K562 (cell line): Measurements from ENCODE around the gene NEDD4L. TPM values are rescaled to one million over a fixed set of nuclear protein-coding genes. Genes with fewer than 3 reads are reported as not detected.
A peak's percentile ranks its signal among the peaks of the same experiment; 100 is the strongest.

Experiments used
- ATAC-seq: fragments of 200-7000 bp; cut with Tn5 transposase; 3 replicates; pipeline ENCODE4 v1.9.1; 2020; ENCODE audit warnings: moderate library complexity
- BruUV-seq: library from RNA; stranded (reverse); fragments of 400-500 nt; replicated peaks from 2 replicates; lab custom pipeline; 2021; lab: Mats Ljungman, UMichigan
- CTCF ChIA-PET: fragments of 300-600 bp; formaldehyde crosslinking; extraction: SDS; loops from one replicate; lab custom pipeline; 2021; ENCODE audit warnings: low intra/inter-chr PET ratio; lab: Yijun Ruan, JAX
- POLR2A ChIA-PET: fragments of 300-600, 350-650 bp; sonication (Branson Sonifier 250); formaldehyde crosslinking; extraction: SDS; loops from one replicate; lab custom pipeline; 2021; ENCODE audit warnings: antibody characterized with exemption, inconsistent platforms; lab: Yijun Ruan, JAX
- DNase-seq, 4 experiments: peaks; one replicate each; pipeline versions ENCODE4 v3.0.0 to v3.0.0-alpha.2; 2011 to 2018; ENCODE audit warnings: low spot score in 3 of 4, mixed read lengths in 3 of 4; ENCODE audit errors: extremely low read depth in 1 of 4
- FAIRE-seq: peaks from 2 replicates; lab custom pipeline; 2011; peaks lifted over from hg19 to GRCh38; lab: Jason Lieb, UNC
- H2AFZ ChIP-seq: 2 replicates; pipeline ENCODE4 v1.6.0; 2011; ENCODE audit warnings: low read depth, low read length, control low read depth, inconsistent platforms
- H3K27ac ChIP-seq: fragments of 200-600 bp; 3 replicates; pipeline ENCODE4 v1.8.0; 2011; ENCODE audit warnings: low read depth, mild to moderate bottlenecking, control low read depth, inconsistent platforms, low read length, moderate library complexity, mixed read lengths; ENCODE audit errors: extremely low read depth
- H3K27me3 ChIP-seq, 2 experiments: fragments of 300-600 bp in 1 of 2; 2 replicates in 1 of 2; 3 replicates in 1 of 2; pipeline versions ENCODE4 v1.6.0 to v1.8.0; 2011; ENCODE audit warnings: inconsistent platforms in 2 of 2, low read length in 2 of 2, mild to moderate bottlenecking in 1 of 2, mixed read lengths in 1 of 2, moderate library complexity in 1 of 2; ENCODE audit not compliant: control insufficient read depth in 2 of 2, insufficient read depth in 2 of 2
- H3K36me3 ChIP-seq: fragments of 300-600 bp; 3 replicates; pipeline ENCODE4 v1.8.0; 2011; ENCODE audit warnings: mild to moderate bottlenecking, low read length, inconsistent platforms; ENCODE audit not compliant: control insufficient read depth, insufficient read depth
- H3K4me1 ChIP-seq, 2 experiments: fragments of 200-600 bp in 1 of 2; replicated peaks in 1 of 2; 2 replicates in 1 of 2; 3 replicates in 1 of 2; pipeline versions ENCODE4 v1.5.1 to v1.8.0; 2011; ENCODE audit warnings: inconsistent platforms in 2 of 2, low read length in 2 of 2, mild to moderate bottlenecking in 1 of 2, mixed read lengths in 1 of 2, moderate library complexity in 1 of 2; ENCODE audit not compliant: control insufficient read depth in 2 of 2, insufficient read depth in 2 of 2
- H3K4me2 ChIP-seq: 2 replicates; pipeline ENCODE4 v1.6.1; 2011; ENCODE audit warnings: low read length, control low read depth, inconsistent platforms, mixed read lengths; ENCODE audit not compliant: insufficient read depth
- H3K4me3 ChIP-seq: fragments of 200-600 bp; sonication (generic), shearing (Covaris generic); 2 replicates; pipeline ENCODE4 v1.5.1; 2016; ENCODE audit warnings: control low read depth, inconsistent platforms
- H3K79me2 ChIP-seq: fragments of 200-600 bp; 3 replicates; pipeline ENCODE4 v1.8.0; 2011; ENCODE audit warnings: low read length, inconsistent platforms; ENCODE audit not compliant: control insufficient read depth, insufficient read depth
- H3K9ac ChIP-seq, 2 experiments: 2 replicates each; pipeline versions ENCODE4 v1.6.0 to v1.6.1; 2011; ENCODE audit warnings: low read depth in 2 of 2, low read length in 2 of 2, control low read depth in 1 of 2, inconsistent platforms in 1 of 2, mild to moderate bottlenecking in 1 of 2, mixed read lengths in 1 of 2; ENCODE audit not compliant: insufficient read depth in 1 of 2
- H3K9me1 ChIP-seq: one replicate; pipeline ENCODE4 v1.6.0; 2011; ENCODE audit warnings: inconsistent platforms, mild to moderate bottlenecking, low read length, moderate library complexity; ENCODE audit not compliant: control insufficient read depth, insufficient read depth
- H3K9me3 ChIP-seq: replicated peaks from 2 replicates; pipeline ENCODE4 v1.5.1; 2011; ENCODE audit warnings: low read depth, low read length, inconsistent platforms; ENCODE audit not compliant: control insufficient read depth, insufficient read depth
- H4K20me1 ChIP-seq: replicated peaks from 2 replicates; pipeline ENCODE4 v1.6.1; 2011; ENCODE audit warnings: low read length, inconsistent platforms, mixed read lengths; ENCODE audit not compliant: control insufficient read depth, insufficient read depth
- BDP1 ChIP-seq: IDR thresholded peaks from 3 replicates; pipeline ENCODE4 v1.6.1; 2011; ENCODE audit not compliant: insufficient read length, insufficient read depth
- C11orf30 ChIP-seq: fragments of 450-650 bp; IDR thresholded peaks from 2 replicates; pipeline ENCODE4 v1.6.1; 2016; ENCODE audit warnings: low read depth, mild to moderate bottlenecking
- EP300 ChIP-seq: IDR thresholded peaks from 2 replicates; pipeline ENCODE4 v1.6.1; 2012; ENCODE audit warnings: low read length, improper control_type of control experiment
- HMG20A ChIP-seq: fragments of 450-650 bp; formaldehyde crosslinking; conservative IDR thresholded peaks from 2 replicates; pipeline ENCODE4 v1.4.0; 2020; ENCODE audit warnings: mild to moderate bottlenecking, mixed read lengths
- MAFF ChIP-seq: IDR thresholded peaks from 2 replicates; pipeline ENCODE4 v1.6.1; 2012; ENCODE audit warnings: low read length, improper control_type of control experiment
- MAFG ChIP-seq: fragments of 450-650 bp; conservative IDR thresholded peaks from 2 replicates; pipeline ENCODE4 v1.6.1; 2016; ENCODE audit warnings: missing genetic modification characterization, missing compliant biosample characterization
- MAFK ChIP-seq: IDR thresholded peaks from 2 replicates; pipeline ENCODE4 v1.6.1; 2011; ENCODE audit warnings: low read length, improper control_type of control experiment
- NFE2 ChIP-seq: IDR thresholded peaks from 2 replicates; pipeline ENCODE4 v1.6.1; 2014; ENCODE audit warnings: antibody characterized with exemption, low read depth
- NFRKB ChIP-seq: fragments of 450-650 bp; IDR thresholded peaks from 2 replicates; pipeline ENCODE4 v1.6.1; 2016; ENCODE audit warnings: low read depth
- PURB ChIP-seq: sonication (generic); formaldehyde crosslinking; IDR thresholded peaks from 2 replicates; pipeline ENCODE4 v1.9.0; 2021; ENCODE audit warnings: low read depth, mild to moderate bottlenecking, missing genetic modification reagents
- SPI1 ChIP-seq: IDR thresholded peaks from 2 replicates; pipeline ENCODE4 v1.6.1; 2011; ENCODE audit warnings: low read depth, low read length, control low read depth, borderline replicate concordance
- TRIM24 ChIP-seq, 2 experiments: fragments of 450-650 bp; IDR thresholded peaks; 2 replicates each; pipeline ENCODE4 v1.6.1; 2016
- YY1 ChIP-seq, 3 experiments: IDR thresholded peaks; 2 replicates each; pipeline ENCODE4 v1.6.1; 2011; ENCODE audit warnings: low read length in 2 of 3, mild to moderate bottlenecking in 2 of 3, moderate library complexity in 2 of 3, borderline replicate concordance in 1 of 3, control low read depth in 1 of 3, low read depth in 1 of 3; ENCODE audit not compliant: insufficient read depth in 3 of 3, insufficient replicate concordance in 2 of 3, control insufficient read depth in 1 of 3, insufficient read length in 1 of 3; ENCODE audit errors: extremely low read depth in 1 of 3
- ZNF316 ChIP-seq: fragments of 450-650 bp; IDR thresholded peaks from 2 replicates; pipeline ENCODE4 v1.6.1; 2016
- WGBS: fragments of 100-300 bp; shearing (Covaris generic); methylation state at CpG from one replicate; pipeline ENCODE4 v1.1.6; 2016; ENCODE audit warnings: low coverage, mixed read lengths; ENCODE audit not compliant: insufficient coverage; ENCODE audit errors: missing lambda C conversion rate; 5-methylcytosine and 5-hydroxymethylcytosine counted together
- in situ Hi-C: fragments of 300-500 bp; cut with MboI; formaldehyde crosslinking; loops from 4 replicates; pipeline ENCODE4 v1.15.0; 2018; ENCODE audit warnings: inconsistent platforms, mixed read lengths
- intact Hi-C: fragments of 100-400 bp; cut with micrococcal nuclease; formaldehyde crosslinking; loops from 2 replicates; pipeline ENCODE4 v1.14.2; 2022
- polyA plus RNA-seq, 8 experiments: library from polyadenylated mRNA; depleted of rRNA in 4 of 8; stranded (reverse) in 5 of 8; unstranded in 3 of 8; fragments of >200 nt; fragmentation: Nextera tagmentation in 2 of 8; fragmentation: Illumina TruSeq in 1 of 8; extraction: Ambion mirVana in 2 of 8; extraction: Trizol in 1 of 8; gene quantifications; 2 replicates each; pipeline versions ENCODE4 v1.2.1 to v1.2.3, GENCODE V29; 2011 to 2014; ENCODE audit warnings: inconsistent platforms in 1 of 8, missing spikeins in 1 of 8
- total RNA-seq, 7 experiments: library from RNA; depleted of rRNA in 6 of 7; stranded (reverse); fragments of >200 nt in 6 of 7; fragmentation: Illumina TruSeq in 2 of 7; extraction: Trizol in 2 of 7; gene quantifications; 2 replicates each; pipeline versions ENCODE4 v1.2.1 to v1.2.3, GENCODE V29; 2011 to 2021; ENCODE audit warnings: low replicate concordance in 1 of 7
- TF ChIP-seq, protein P1 (sequence below): sonication (generic); IDR thresholded peaks from 2 replicates; pipeline ENCODE4 v1.6.1; 2016
- TF ChIP-seq, protein P2 (sequence below), 2 experiments: fragments of 450-650 bp; conservative IDR thresholded peaks; 2 replicates each; pipeline ENCODE4 v1.6.1; 2017; ENCODE audit warnings: mild to moderate bottlenecking in 2 of 2, moderate library complexity in 2 of 2
- TF ChIP-seq, protein P3 (sequence below): fragments of 450-650 bp; IDR thresholded peaks from 2 replicates; pipeline ENCODE4 v1.6.1; 2017; ENCODE audit warnings: antibody characterized with exemption, mild to moderate bottlenecking

The NEDD4L gene
- total and polyA plus RNA-seq, 9 of the 15 experiments (the other 6 are each of a cell fraction or from before 2014, with no cell fraction given): 8.1 to 33.4 (median 19.9) TPM

DNA sequence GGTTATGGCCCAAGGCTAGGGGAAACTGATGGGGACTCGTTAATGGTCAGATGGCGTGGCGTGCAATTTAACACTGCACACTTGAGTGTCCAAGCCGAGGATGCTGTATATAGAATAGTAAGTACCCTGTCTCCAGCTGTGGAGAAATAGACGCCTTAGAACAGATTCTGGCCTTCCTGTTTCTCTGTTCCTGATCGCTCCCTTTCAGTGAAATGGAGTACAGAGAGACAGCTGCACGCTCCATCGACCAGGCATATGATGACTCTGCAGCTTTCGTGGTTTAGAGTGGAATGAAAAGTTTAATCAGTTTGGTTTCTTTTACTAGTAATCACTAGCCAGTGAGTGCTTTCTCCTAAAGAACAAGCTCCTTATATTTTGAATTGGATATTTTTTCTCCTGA, 213.4 kb downstream of the NEDD4L start:
- Histone ChIP-seq H3K36me3 (peaks cover 6% of the 10 kb centered on the region; the same call in 2 of the 3 replicates), H3K27ac (peak overlapping the region; percentile 71), H3K27me3 (no peaks in the 10 kb centered on the region), H3K9me3 (peaks cover 8% of the 10 kb centered on the region), H3K9me1 (no peaks in the 10 kb centered on the region), H3K4me2 (peak overlapping the region; percentile 39; the same call in 1 of the 2 replicates), H3K79me2 (peaks cover 9% of the 10 kb centered on the region; the same call in 1 of the 3 replicates), H4K20me1 (no peaks in the 10 kb centered on the region), H3K4me1 (peaks cover 0 to 22% of the 10 kb centered on the region in 2 experiments; a peak in 3 of 5 replicates), H2AFZ (peak overlapping the region; percentile 38; the same call in 1 of the 2 replicates), H3K4me3 (no peak overlapping the region), H3K9ac (peak overlapping the region in 1 of 2 experiments; percentile 72; a peak in 1 of 4 replicates)
- TF ChIP-seq NFE2 (peak; percentile 84), MAFF (peak; percentile 66; the same call in 1 of the 2 replicates), YY1 (IDR thresholded peaks at IDR 0.05; ENCODE audit: borderline replicate concordance in 1 of 3, control insufficient read depth in 1 of 3, extremely low read depth in 1 of 3, insufficient read depth in 3 of 3, insufficient read length in 1 of 3, insufficient replicate concordance in 2 of 3, low read depth in 1 of 3, low read length in 2 of 3) (peak in 1 of 3 experiments; percentile 44), TRIM24 (IDR thresholded peaks at IDR 0.05) (no peak), ZNF316 (peak; percentile 95), EP300 (no peak), SPI1 (peak; percentile 29; the same call in 1 of the 2 replicates), NFRKB (no peak), MAFG (tag) (peak; percentile 78), BDP1 (no peak), HMG20A (no peak), PURB (no peak), C11orf30 (peak; percentile 91), MAFK (peak; percentile 67; the same call in 1 of the 2 replicates)
- TF ChIP-seq, protein P1, sequence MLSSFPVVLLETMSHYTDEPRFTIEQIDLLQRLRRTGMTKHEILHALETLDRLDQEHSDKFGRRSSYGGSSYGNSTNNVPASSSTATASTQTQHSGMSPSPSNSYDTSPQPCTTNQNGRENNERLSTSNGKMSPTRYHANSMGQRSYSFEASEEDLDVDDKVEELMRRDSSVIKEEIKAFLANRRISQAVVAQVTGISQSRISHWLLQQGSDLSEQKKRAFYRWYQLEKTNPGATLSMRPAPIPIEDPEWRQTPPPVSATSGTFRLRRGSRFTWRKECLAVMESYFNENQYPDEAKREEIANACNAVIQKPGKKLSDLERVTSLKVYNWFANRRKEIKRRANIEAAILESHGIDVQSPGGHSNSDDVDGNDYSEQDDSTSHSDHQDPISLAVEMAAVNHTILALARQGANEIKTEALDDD: peak; percentile 80
- TF ChIP-seq, protein P2, sequence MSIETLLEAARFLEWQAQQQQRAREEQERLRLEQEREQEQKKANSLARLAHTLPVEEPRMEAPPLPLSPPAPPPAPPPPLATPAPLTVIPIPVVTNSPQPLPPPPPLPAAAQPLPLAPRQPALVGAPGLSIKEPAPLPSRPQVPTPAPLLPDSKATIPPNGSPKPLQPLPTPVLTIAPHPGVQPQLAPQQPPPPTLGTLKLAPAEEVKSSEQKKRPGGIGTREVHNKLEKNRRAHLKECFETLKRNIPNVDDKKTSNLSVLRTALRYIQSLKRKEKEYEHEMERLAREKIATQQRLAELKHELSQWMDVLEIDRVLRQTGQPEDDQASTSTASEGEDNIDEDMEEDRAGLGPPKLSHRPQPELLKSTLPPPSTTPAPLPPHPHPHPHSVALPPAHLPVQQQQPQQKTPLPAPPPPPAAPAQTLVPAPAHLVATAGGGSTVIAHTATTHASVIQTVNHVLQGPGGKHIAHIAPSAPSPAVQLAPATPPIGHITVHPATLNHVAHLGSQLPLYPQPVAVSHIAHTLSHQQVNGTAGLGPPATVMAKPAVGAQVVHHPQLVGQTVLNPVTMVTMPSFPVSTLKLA (conservative IDR thresholded peaks at IDR 0.05): 0 out of 4 replicates have a peak, but pooled peaks of 1 of the 2 experiments have one; percentile 11
- TF ChIP-seq, protein P3, sequence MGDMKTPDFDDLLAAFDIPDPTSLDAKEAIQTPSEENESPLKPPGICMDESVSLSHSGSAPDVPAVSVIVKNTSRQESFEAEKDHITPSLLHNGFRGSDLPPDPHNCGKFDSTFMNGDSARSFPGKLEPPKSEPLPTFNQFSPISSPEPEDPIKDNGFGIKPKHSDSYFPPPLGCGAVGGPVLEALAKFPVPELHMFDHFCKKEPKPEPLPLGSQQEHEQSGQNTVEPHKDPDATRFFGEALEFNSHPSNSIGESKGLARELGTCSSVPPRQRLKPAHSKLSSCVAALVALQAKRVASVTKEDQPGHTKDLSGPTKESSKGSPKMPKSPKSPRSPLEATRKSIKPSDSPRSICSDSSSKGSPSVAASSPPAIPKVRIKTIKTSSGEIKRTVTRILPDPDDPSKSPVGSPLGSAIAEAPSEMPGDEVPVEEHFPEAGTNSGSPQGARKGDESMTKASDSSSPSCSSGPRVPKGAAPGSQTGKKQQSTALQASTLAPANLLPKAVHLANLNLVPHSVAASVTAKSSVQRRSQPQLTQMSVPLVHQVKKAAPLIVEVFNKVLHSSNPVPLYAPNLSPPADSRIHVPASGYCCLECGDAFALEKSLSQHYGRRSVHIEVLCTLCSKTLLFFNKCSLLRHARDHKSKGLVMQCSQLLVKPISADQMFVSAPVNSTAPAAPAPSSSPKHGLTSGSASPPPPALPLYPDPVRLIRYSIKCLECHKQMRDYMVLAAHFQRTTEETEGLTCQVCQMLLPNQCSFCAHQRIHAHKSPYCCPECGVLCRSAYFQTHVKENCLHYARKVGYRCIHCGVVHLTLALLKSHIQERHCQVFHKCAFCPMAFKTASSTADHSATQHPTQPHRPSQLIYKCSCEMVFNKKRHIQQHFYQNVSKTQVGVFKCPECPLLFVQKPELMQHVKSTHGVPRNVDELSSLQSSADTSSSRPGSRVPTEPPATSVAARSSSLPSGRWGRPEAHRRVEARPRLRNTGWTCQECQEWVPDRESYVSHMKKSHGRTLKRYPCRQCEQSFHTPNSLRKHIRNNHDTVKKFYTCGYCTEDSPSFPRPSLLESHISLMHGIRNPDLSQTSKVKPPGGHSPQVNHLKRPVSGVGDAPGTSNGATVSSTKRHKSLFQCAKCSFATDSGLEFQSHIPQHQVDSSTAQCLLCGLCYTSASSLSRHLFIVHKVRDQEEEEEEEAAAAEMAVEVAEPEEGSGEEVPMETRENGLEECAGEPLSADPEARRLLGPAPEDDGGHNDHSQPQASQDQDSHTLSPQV: peak; percentile 38
- in situ Hi-C loops (no loop called here), intact Hi-C loops (no loop called here)
- DNase-seq: peak; percentile 14 to 56 (median 28)
- 38% methylated on average over 8 of the region's 9 CpGs for WGBS
- ChIA-PET CTCF (no interaction called here), POLR2A (no interaction called here)
- peak; percentile 86 for FAIRE-seq
- no TSS peak for BruUV-seq
- peak; percentile 79 for ATAC-seq
